ENCODE data around the gene PRDM10.
"Not testable (repeated sequence)": the region's sequence is repeated elsewhere in the genome, so short reads cannot be mapped to it uniquely, and the experiment has no call there.

PRDM10 gene

DNA sequence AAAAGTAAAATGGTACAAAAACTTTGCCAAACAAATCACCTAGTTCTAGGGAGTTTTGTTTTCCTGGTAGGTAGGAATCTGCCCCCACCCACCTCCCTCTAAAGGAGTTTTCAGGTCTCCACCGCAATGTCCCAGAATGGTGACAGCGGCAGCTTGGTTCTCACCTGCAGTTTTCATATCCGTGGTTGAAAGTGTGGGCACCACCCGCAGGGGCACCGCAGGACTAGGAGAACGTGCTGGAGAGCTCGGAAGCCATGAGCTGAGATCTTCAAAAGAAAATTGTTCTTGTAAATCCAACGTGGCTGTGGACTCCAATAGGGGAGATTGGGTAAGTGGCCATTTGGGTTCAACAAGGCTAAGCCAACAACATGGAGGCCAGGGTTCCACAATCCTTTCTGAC, 118.1 kb downstream of the PRDM10 start:
- no peak for DNase-seq

DNA sequence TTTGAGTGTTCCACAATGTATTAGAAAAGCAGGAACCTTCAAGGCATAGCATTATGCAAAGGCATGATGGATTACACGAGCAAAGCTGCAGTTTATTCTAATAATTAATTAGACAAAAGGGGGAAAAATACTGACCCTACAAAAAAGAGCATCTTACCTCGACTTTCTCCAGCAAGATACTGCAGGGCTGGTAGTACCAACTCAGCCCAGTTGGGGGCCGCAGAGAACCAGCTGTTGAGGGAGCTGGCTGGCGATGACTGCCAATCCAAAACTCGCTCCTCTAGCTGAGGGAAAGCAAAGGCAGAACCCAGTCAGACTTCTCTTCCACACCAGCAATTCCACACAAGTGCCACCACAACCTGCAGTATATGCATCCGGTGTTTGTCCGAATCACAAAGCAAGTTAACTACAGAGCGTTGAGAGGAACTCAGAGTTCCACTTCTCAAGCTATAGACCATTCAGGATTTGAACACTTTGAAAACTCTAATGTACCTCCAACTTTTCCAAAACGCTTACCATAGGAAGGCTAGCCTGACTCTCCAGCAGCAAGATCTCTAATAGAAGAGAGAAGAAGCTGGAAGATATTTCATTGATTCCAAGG, 121.0 kb downstream of the PRDM10 start:
- DNase-seq, result no peak

DNA sequence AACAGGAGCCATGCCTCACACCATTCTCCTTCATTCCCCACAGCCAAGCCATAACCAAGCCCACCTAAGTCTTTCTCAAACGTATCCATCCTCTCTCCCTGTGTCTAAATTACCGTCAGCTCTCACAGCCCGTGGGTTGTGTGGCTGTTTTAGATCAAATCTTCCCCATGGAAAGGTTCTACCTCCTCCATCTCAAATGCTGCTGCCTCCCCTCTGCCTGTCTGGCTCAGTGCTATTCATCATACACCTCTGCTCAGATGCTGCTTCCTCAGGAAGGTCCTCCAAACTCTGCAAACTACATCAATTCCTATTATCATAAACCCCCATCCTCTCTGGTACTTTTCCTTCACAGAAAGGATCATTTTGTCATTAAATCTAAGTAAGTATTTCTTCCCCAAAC, 122.3 kb downstream of the PRDM10 start:
- DNase-seq, result no peak

DNA sequence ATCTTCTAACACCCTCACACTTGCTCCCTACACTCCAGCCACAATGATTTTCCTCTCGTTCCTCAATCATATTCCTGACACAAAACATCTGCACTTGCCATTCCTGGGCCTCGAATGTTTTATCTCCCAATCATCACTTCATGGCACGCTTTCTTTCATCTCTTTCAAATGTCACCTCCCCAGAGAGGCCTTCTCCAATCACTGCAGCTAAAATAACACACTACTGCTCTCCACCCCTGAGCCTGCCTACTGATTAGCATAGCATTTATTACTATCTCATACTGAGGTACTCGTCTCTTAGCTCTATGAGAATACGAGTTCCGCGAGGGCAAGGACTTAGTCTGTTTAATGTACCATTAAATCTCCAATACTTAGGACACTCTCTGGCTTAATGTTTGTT, 130.7 kb downstream of the PRDM10 start:
- DNase-seq, result no peak

DNA sequence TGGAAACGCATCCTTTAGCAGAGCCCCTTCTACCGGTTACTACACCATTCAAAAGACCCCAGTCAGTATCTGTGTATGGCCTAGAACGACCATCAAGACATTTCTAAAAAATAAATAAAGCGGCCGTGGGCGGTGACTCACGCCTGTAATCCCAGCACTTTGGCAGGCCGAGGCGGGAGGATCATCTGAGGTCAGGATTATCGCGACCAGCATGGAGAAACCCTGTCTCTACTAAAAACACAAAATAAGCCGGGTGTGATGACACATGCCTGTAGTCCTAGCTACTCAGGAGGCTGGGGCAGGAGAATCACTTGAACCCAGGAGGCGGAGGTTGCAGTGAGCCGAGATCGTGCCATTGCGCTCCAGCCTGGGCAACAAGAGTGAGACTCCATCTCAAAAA, 134.0 kb downstream of the PRDM10 start:
- not testable (repeated sequence) for DNase-seq

DNA sequence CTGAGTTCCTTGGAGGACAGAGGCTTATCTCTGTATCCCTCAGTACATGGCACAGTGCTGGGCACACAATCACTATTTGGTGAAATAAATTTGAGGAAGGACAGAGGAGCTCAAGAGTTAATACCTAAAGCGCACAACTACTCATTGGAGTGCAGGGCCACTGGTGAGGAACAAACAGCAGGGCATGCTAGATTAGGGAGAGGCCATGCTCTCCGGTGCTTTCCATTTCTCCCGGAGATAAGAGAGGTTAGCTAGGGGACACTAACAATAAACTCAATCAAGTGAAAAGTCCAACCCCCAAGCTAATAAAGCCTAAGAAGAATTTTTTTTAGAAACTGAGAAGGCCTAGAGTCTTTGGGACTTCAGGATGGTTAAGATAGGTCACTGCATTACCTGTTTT, 136.3 kb downstream of the PRDM10 start:
- DNase-seq, result no peak

DNA sequence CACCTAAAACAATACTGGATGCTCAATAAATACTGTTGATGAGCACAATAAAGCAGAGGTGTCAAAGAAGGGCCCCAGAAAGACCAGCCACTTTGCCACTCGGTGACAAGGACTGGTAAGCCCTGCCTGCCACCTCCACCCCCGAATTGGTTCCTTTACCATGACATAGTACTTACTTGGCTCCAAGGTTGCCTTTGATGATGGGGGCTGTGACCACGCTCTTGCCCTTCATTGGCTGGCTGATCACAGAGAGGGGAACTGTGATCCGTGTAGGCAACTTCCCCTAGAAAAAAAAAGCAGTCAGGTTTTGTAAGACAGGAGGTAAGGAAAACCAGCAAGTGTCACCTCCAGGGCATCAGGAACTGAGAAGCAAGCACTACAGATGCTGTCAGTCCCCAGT, 136.9 kb downstream of the PRDM10 start:
- no peak for DNase-seq

DNA sequence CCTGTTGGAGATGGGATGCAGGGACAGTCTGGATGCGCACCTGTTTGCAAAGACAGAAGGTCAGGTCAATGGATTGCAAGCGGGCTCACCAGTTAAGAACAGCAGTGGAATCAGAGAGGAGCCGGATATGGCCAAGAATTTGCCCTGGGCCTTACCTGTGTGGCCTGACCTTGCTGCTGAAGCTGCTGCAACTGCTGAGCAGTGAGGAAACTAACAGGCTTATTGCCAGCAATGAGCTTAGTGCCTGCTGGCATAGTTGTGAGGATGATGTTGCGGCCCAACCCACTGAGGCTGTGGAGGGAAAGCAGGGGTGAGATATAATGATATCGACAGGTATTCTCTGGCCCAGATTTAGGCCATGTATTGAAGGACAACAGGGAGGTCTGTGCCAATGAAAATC, 137.8 kb downstream of the PRDM10 start:
- no peak for DNase-seq

DNA sequence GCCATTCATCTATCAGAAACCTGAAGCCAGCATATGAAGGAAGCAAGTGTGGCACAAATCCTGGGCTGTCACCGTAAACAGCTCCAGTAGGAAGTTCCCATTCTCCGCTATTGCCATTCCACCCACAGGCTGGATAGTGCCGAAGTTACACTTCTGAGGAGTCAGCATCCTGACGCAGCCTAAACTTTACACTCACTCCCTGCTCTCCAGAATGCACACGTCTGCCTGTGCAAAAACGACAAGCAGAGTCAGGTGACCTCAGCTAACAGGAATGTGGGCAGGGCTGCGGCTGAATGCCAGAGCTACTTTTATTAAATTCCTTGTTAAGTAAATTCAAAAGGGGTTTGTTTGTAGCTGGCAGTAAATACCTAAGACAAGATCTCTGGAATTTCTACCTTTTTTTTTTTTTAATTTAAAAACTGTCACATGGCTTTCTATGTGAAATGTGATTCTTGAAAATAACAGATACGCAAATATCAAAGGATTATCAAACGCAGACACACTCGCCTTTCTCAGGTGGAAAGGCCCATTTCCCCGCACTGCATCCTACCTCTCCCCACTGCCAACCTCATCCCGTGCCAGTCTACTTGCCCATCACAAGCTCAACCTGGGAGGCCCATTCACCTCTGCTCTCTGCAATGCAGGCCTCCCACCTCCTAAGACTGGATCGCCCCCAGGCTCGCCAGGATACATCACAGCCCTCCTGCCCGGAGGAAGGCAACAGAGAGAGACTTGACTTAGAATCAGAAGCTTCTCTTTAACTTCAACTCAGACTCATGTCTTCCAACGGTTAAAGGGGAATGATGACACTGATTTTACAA, 140.7 kb downstream of the PRDM10 start:
- DNase-seq, result no peak

DNA sequence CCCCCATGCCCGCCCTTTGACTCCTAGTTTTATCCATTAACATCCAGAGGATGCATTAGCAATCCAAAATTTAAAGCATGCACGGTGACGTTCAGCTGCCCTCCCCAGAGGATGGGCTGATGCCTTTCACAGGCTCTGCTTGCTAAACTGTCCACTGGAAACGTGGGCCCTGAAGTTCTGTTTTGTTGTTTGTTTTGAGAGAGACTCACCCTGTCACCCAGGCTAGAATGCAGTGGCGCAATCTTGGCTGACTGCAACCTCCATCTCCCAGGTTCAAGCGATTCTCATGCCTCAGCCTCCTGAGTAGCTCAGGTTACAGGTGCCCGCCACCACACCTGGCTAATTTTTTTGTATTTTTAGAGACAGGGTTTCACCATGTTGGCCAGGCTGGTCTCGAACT, 146.6 kb downstream of the PRDM10 start:
- no peak for DNase-seq

DNA sequence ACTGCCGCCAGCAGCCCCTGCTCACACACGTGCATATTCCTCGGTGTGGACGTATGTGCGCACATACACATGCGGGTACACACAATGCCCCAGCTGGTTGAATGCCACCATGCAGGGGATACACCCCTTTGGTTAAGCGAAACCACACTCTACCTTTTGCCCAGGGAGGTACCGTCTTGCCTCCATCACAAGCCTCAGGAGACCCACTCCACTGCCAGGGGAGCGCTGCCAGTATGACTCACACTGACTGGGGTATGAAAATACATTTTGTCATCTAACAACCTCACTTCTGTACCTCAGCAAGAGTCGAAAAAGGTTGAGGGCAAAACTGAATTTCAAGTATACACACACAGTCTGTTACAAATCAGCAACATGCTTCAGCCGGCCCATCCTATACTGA, 147.5 kb downstream of the PRDM10 start:
- no peak for DNase-seq

DNA sequence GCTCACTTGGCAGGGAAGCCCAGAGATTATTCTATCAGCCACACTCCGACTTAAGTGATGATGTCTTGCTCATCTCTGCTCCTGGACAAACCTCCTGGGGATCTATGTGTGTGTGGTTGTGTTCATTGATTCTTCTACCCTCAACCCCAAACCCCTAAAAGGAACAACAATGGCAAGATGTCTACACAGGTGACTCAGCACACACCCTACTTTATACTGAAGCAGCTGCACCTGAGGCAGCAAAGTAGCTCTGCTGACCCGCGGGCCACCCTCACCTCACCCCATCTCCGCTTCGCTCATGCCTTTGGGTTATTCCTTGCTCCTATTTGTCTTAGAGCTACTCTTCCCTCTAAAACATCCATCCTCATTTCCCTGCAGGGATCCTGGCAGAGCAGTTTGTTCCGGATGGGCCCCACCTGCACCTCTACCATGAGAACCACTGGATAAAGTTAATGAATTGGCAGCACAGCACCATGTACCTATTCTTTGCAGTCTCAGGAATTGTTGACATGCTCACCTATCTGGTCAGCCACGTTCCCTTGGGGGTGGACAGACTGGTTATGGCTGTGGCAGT, 148.3 kb downstream of the PRDM10 start:
- DNase-seq, result no peak

DNA sequence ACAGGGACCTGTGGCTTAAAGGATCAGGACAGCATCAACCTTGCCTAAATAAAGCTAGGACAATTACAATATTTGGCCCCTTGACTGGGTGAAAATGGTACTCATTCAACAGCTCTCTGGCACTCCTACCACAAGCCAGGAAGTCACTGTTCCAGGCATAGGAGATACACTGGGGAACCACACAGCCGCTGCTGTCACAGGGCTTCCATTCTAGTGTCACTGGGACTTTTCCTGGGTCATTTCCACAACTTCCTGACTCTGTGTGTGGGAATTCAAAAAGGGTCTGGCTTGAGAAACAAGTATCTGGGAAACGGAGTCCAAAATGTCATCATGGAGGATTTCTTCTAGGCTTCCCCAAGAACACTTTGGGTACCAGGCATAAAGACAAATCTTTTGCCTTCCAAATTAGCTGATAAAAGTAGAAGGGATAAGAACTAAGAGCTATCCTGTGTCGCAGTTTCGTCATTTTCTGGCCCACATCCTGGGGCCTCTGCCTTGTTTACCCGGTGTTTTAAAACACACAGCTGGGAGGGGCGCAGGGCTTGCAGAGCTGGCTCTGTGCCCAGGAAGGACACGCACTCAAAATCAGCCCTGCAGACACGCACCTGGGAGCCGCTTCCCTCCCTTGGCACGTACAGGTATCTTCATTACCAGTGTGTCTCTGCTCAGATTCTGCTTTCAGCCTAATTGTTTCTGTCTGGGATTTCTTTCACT, 149.0 kb downstream of the PRDM10 start:
- DNase-seq, result peak; percentile 79

DNA sequence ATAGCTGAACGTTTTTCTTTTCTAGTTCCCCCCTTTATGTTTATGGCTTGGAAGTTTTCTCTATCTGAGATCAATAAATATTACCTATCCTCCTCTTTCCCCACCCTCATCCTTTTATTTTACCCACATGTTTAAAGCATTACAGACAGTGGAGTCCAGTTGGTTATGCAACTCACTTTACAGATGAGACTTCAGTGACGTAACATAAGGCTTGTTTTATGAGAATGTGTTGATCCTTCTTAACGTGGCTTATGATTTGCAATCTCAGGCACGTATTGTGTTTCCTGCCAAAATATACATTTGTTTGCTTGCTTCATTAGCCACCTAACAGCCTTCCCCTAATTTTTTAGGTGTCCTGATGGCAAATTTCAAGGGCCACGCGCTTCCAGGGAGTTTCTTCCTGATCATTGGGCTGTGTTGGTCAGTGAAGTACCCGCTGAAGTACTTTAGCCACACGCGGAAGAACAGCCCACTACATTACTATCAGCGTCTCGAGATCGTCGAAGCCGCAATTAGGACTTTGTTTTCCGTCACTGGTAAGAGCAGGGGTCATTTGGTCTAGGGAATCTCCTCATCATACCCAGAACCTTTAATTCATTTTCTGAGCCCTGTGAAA, 150.4 kb downstream of the PRDM10 start:
- no peak for DNase-seq

Data from NCI-H1092 (cell line).